GM19397 (cell line): ENCODE data around the gene YEATS2.

Experiments used
- ATAC-seq: cut with Tn5 transposase; IDR thresholded peaks from one replicate; pipeline ENCODE4 v1.9.1; 2021; ENCODE audit warnings: mild to moderate bottlenecking, moderate library complexity; ENCODE audit not compliant: unreplicated experiment

YEATS2 gene

GRCh38 chr3:183810643-183811594, 113.3 kb downstream of the YEATS2 start:
- ATAC-seq: no peak

GRCh38 chr3:183811638-183812037, 114.0 kb downstream of the YEATS2 start:
- no peak for ATAC-seq

GRCh38 chr3:183812761-183813445, 115.3 kb downstream of the YEATS2 start:
- no peak for ATAC-seq

GRCh38 chr3:183814240-183814639, 116.6 kb downstream of the YEATS2 start:
- no peak for ATAC-seq

- no peak for ATAC-seq
Measured at GRCh38 chr3:183815563-183815940, 118.0 kb downstream of the YEATS2 start.

- ATAC-seq: no peak
Measured at GRCh38 chr3:183815951-183816475, 118.4 kb downstream of the YEATS2 start.

GRCh38 chr3:183816681-183817510, 119.3 kb downstream of the YEATS2 start:
- no peak for ATAC-seq

GRCh38 chr3:183817639-183818038, 120.0 kb downstream of the YEATS2 start:
- no peak for ATAC-seq

GRCh38 chr3:183818041-183818620, 120.5 kb downstream of the YEATS2 start:
- no peak for ATAC-seq

- no peak for ATAC-seq
Measured at GRCh38 chr3:183818706-183819624, 121.4 kb downstream of the YEATS2 start.

- ATAC-seq: no peak
Measured at GRCh38 chr3:183819831-183820230, 122.2 kb downstream of the YEATS2 start.

- ATAC-seq: no peak
Measured at GRCh38 chr3:183822631-183823030, 125.0 kb downstream of the YEATS2 start.

GRCh38 chr3:183823963-183824362, 126.4 kb downstream of the YEATS2 start:
- ATAC-seq: no peak

- peak; percentile 24 for ATAC-seq
Measured at GRCh38 chr3:183824761-183825455, 127.3 kb downstream of the YEATS2 start.

GRCh38 chr3:183825456-183826161, 128.0 kb downstream of the YEATS2 start, which contains the start of gene MAP6D1:
Gene MAP6D1 (minus strand): TSS chr3:183825577. CDS start chr3:183825547, 30 bp downstream.
- peak; percentile 56 for ATAC-seq

GRCh38 chr3:183826448-183827250, 129.1 kb downstream of the YEATS2 start:
- no peak for ATAC-seq

- ATAC-seq: no peak
Measured at GRCh38 chr3:183827809-183828537, 130.4 kb downstream of the YEATS2 start.
